IMR-90 (cell line): ENCODE results near the gene HACL1. TPM values are rescaled to one million over a fixed set of nuclear protein-coding genes. Genes with fewer than 3 reads are reported as not detected.
"Not testable (repeated sequence)": the region's sequence is repeated elsewhere in the genome, so short reads cannot be mapped to it uniquely, and the experiment has no call there.

Experiments used
- ATAC-seq: fragments of 200-7000 bp; cut with Tn5 transposase; 2 replicates; pipeline ENCODE4 v1.9.1; 2020; ENCODE audit warnings: low read depth, mild to moderate bottlenecking, moderate library complexity
- BruUV-seq: library from RNA; stranded (reverse); fragments of 400-500 nt; replicated peaks from 2 replicates; lab custom pipeline; 2021; lab: Mats Ljungman, UMichigan
- CTCF ChIA-PET: fragments of 300-600 bp; formaldehyde crosslinking; extraction: SDS; loops from one replicate; lab custom pipeline; 2021; ENCODE audit warnings: antibody characterized with exemption; lab: Yijun Ruan, JAX
- POLR2A ChIA-PET: fragments of 300-600 bp; sonication (Branson Sonifier 250); formaldehyde crosslinking; loops from one replicate; lab custom pipeline; 2022; ENCODE audit warnings: antibody characterized with exemption; ENCODE audit not compliant: unreplicated experiment; lab: Charles Lee
- DNase-seq: peaks from one replicate; pipeline ENCODE4 v3.0.0; 2013
- H2AFZ ChIP-seq: replicated peaks from 2 replicates; pipeline ENCODE3; 2013; ENCODE audit warnings: low read length, mild to moderate bottlenecking; ENCODE audit not compliant: poor library complexity
- H2AK5ac ChIP-seq: 2 replicates; pipeline ENCODE4 v1.6.1; 2013; ENCODE audit warnings: low read depth, low read length, inconsistent platforms
- H2AK9ac ChIP-seq: replicated peaks from 2 replicates; pipeline ENCODE3; 2013; ENCODE audit warnings: mild to moderate bottlenecking, low read depth, low read length, moderate library complexity; ENCODE audit not compliant: poor library complexity
- H2BK120ac ChIP-seq: 2 replicates; pipeline ENCODE4 v1.6.1; 2013; ENCODE audit warnings: low read depth, low read length, inconsistent platforms
- H2BK15ac ChIP-seq: 3 replicates; pipeline ENCODE4 v1.6.1; 2013; ENCODE audit warnings: low read depth, low read length, inconsistent platforms
- H2BK20ac ChIP-seq: 2 replicates; pipeline ENCODE4 v1.6.1; 2013; ENCODE audit warnings: low read depth, mild to moderate bottlenecking, inconsistent platforms, low read length, moderate library complexity
- H2BK5ac ChIP-seq: 2 replicates; pipeline ENCODE4 v1.6.1; 2013; ENCODE audit warnings: mild to moderate bottlenecking, low read depth, low read length, inconsistent platforms; ENCODE audit not compliant: poor library complexity, severe bottlenecking
- H3K14ac ChIP-seq: replicated peaks from 2 replicates; pipeline ENCODE4 v1.6.1; 2013; ENCODE audit warnings: low read depth, low read length, inconsistent platforms
- H3K18ac ChIP-seq: 2 replicates; pipeline ENCODE4 v1.6.1; 2013; ENCODE audit warnings: low read depth, low read length, control low read depth
- H3K23ac ChIP-seq: 2 replicates; pipeline ENCODE4 v1.6.1; 2013; ENCODE audit warnings: low read depth, low read length, inconsistent platforms
- H3K27ac ChIP-seq: 2 replicates; pipeline ENCODE4 v1.5.1; 2013; ENCODE audit warnings: mild to moderate bottlenecking, control low read depth, low read length; ENCODE audit not compliant: insufficient read depth
- H3K27me3 ChIP-seq: 2 replicates; pipeline ENCODE4 v1.6.1; 2013; ENCODE audit warnings: low read length; ENCODE audit not compliant: control insufficient read depth, insufficient read depth
- H3K36me3 ChIP-seq: 2 replicates; pipeline ENCODE4 v1.6.1; 2013; ENCODE audit warnings: low read length, mixed read lengths; ENCODE audit not compliant: control insufficient read depth, insufficient read depth
- H3K4ac ChIP-seq: 2 replicates; pipeline ENCODE4 v1.6.1; 2013; ENCODE audit warnings: low read depth, low read length, inconsistent platforms
- H3K4me1 ChIP-seq: 2 replicates; pipeline ENCODE4 v1.6.1; 2013; ENCODE audit warnings: low read length, mixed read lengths; ENCODE audit not compliant: control insufficient read depth, insufficient read depth
- H3K4me2 ChIP-seq: 2 replicates; pipeline ENCODE4 v1.6.1; 2013; ENCODE audit warnings: low read depth, mild to moderate bottlenecking, control low read depth, low read length, moderate library complexity
- H3K4me3 ChIP-seq: 2 replicates; pipeline ENCODE4 v1.5.1; 2013; ENCODE audit warnings: low read depth, mild to moderate bottlenecking, control low read depth, low read length, moderate library complexity; ENCODE audit not compliant: insufficient read depth
- H3K56ac ChIP-seq: 2 replicates; pipeline ENCODE4 v1.6.1; 2013; ENCODE audit warnings: low read length, inconsistent platforms; ENCODE audit not compliant: insufficient read depth; ENCODE audit errors: extremely low read depth
- H3K79me1 ChIP-seq, 2 experiments: 2 replicates each; pipeline ENCODE4 v1.6.1; 2013; ENCODE audit warnings: low read length in 2 of 2, inconsistent platforms in 1 of 2, low read depth in 1 of 2
- H3K9ac ChIP-seq: 2 replicates; pipeline ENCODE4 v1.6.1; 2013; ENCODE audit warnings: low read depth, low read length, control low read depth
- H3K9me1 ChIP-seq: 2 replicates; pipeline ENCODE4 v1.6.1; 2013; ENCODE audit warnings: low read length, inconsistent platforms; ENCODE audit not compliant: insufficient read depth
- H3K9me3 ChIP-seq: 2 replicates; pipeline ENCODE4 v1.6.1; 2013; ENCODE audit warnings: low read length; ENCODE audit not compliant: control insufficient read depth, insufficient read depth
- H4K20me1 ChIP-seq: 2 replicates; pipeline ENCODE4 v1.6.1; 2013; ENCODE audit warnings: low read length, inconsistent platforms; ENCODE audit not compliant: insufficient read depth
- H4K5ac ChIP-seq: 2 replicates; pipeline ENCODE4 v1.6.1; 2013; ENCODE audit warnings: mild to moderate bottlenecking, low read depth, low read length, control low read depth
- H4K8ac ChIP-seq, 2 experiments: 2 replicates each; pipeline ENCODE4 v1.6.1; 2013; ENCODE audit warnings: low read depth in 2 of 2, low read length in 2 of 2, control low read depth in 1 of 2, inconsistent platforms in 1 of 2
- H4K91ac ChIP-seq: 2 replicates; pipeline ENCODE4 v1.6.1; 2013; ENCODE audit warnings: low read depth, low read length, inconsistent platforms; ENCODE audit not compliant: insufficient read depth
- CTCF ChIP-seq: conservative IDR thresholded peaks from 2 replicates; pipeline ENCODE4 v1.5.1; 2012; ENCODE audit warnings: mild to moderate bottlenecking, low read depth, low read length, improper control_type of control experiment
- FOS ChIP-seq: fragments of 150-350 bp; IDR thresholded peaks from 2 replicates; pipeline ENCODE4 v1.6.1; 2016; ENCODE audit warnings: low read depth, low read length
- MAFK ChIP-seq: IDR thresholded peaks from 2 replicates; pipeline ENCODE4 v1.6.1; 2012; ENCODE audit warnings: low read depth, low read length, improper control_type of control experiment
- POLR2A ChIP-seq: IDR thresholded peaks from 2 replicates; pipeline ENCODE4 v1.6.1; 2012; ENCODE audit warnings: mild to moderate bottlenecking, low read depth, low read length
- SMC3 ChIP-seq: fragments of 150-350 bp; IDR thresholded peaks from 2 replicates; pipeline ENCODE4 v1.6.1; 2016; ENCODE audit warnings: low read depth, mild to moderate bottlenecking, antibody characterized with exemption, low read length, moderate library complexity
- WGBS, 2 experiments: methylation state at CpG; one replicate each; pipeline versions ENCODE4 v1.1.5 to v1.1.7; 2013; ENCODE audit warnings: missing lambda C conversion rate in 2 of 2; ENCODE audit not compliant: insufficient read length in 1 of 2; ENCODE audit errors: extremely low coverage in 2 of 2; 5-methylcytosine and 5-hydroxymethylcytosine counted together
- dilution Hi-C: fragments of 300-500 bp; cut with HindIII; formaldehyde crosslinking; loops from one replicate; pipeline ENCODE4 v1.14.3; 2018; ENCODE audit warnings: low sequenced_read_pairs; ENCODE audit not compliant: unreplicated experiment
- in situ Hi-C: fragments of 300-500 bp; cut with MboI; formaldehyde crosslinking; loops from 3 replicates; pipeline ENCODE4 v1.14.3; 2019; ENCODE audit warnings: low sequenced_read_pairs, inconsistent platforms, mixed read lengths
- intact Hi-C: fragments of 100-400 bp; cut with micrococcal nuclease; formaldehyde crosslinking; loops from 2 replicates; pipeline ENCODE4 v1.10.0; 2022
- polyA plus RNA-seq, 3 experiments: library from polyadenylated mRNA; depleted of rRNA; stranded (reverse); fragments of >200 nt; gene quantifications; 2 replicates each; pipeline ENCODE4 v1.2.3, GENCODE V29; 2012; ENCODE audit warnings: low replicate concordance in 1 of 3
- total RNA-seq: library from RNA; depleted of rRNA; stranded (reverse); fragments of >200 nt; gene quantifications from 2 replicates; pipeline ENCODE4 v1.2.3, GENCODE V29; 2012

The HACL1 gene
- total and polyA plus RNA-seq, 2 of the 4 experiments (the other 2 are of a cell fraction), result 9.9 to 28.1 TPM

GRCh38 chr3:15606434-15606891, 5.1 kb upstream of the HACL1 start:
- H3K36me3 ChIP-seq, result no peaks in the 10 kb centered on the region
- dilution Hi-C loops, result no loop called here
- H3K79me1 ChIP-seq, result peaks cover 3 to 5% of the 10 kb centered on the region in 2 experiments; a peak in 3 of 4 replicates
- ChIA-PET POLR2A (interaction anchor here (0.6 kb wide), 1 partner anchor 206 kb away, joined by 6 read pairs; no protein-coding TSS in a partner anchor), CTCF (no interaction called here)
- no peak overlapping the region for H2AK5ac ChIP-seq
- no peak overlapping the region for H3K4ac ChIP-seq
- H4K8ac ChIP-seq, result no peak overlapping the region
- H3K27ac ChIP-seq, result no peak overlapping the region
- no peak for ATAC-seq
- intact Hi-C loops, result no loop called here
- H2BK15ac ChIP-seq, result no peak overlapping the region
- H4K20me1 ChIP-seq, result no peaks in the 10 kb centered on the region
- WGBS, 2 experiments, result 90% methylated on average over 1 of the region's 2 CpGs; no CpG with 5 or more reads in 1 of the 2 experiments
- no peak for DNase-seq
- no peak overlapping the region for H4K91ac ChIP-seq
- no peak overlapping the region for H3K4me2 ChIP-seq
- no TSS peak for BruUV-seq
- no peak overlapping the region for H2BK5ac ChIP-seq
- H3K18ac ChIP-seq, result no peak overlapping the region
- TF ChIP-seq SMC3, result no peak
- TF ChIP-seq POLR2A, result no peak
- no peak for TF ChIP-seq CTCF
- no peak for TF ChIP-seq FOS
- 0 out of 2 replicates have a peak, but pooled peaks have one; percentile 7 for TF ChIP-seq MAFK
- H3K14ac ChIP-seq, result no peak overlapping the region
- H2AFZ ChIP-seq, result no peak overlapping the region
- no peaks in the 10 kb centered on the region for H3K27me3 ChIP-seq
- no peak overlapping the region for H2AK9ac ChIP-seq
- H3K56ac ChIP-seq, result no peak overlapping the region
- H3K4me1 ChIP-seq, result peaks cover 2% of the 10 kb centered on the region; the same call in 1 of the 2 replicates
- no peak overlapping the region for H3K9ac ChIP-seq
- no peak overlapping the region for H2BK20ac ChIP-seq
- no peaks in the 10 kb centered on the region for H3K9me1 ChIP-seq
- H2BK120ac ChIP-seq, result no peak overlapping the region
- no peak overlapping the region for H3K23ac ChIP-seq
- H3K4me3 ChIP-seq, result no peak overlapping the region
- H3K9me3 ChIP-seq, result no peaks in the 10 kb centered on the region
- H4K5ac ChIP-seq, result no peak overlapping the region
- in situ Hi-C loops, result no loop called here

GRCh38 chr3:15604584-15604983, 3.2 kb upstream of the HACL1 start:
- H3K27ac ChIP-seq, H3K9me3 ChIP-seq, H2BK5ac ChIP-seq, H4K91ac ChIP-seq, CTCF ChIA-PET, H2BK20ac ChIP-seq, H3K4ac ChIP-seq, H3K14ac ChIP-seq, H4K20me1 ChIP-seq, dilution Hi-C loops, H2BK15ac ChIP-seq, POLR2A ChIA-PET, H3K9ac ChIP-seq, H3K27me3 ChIP-seq, H4K8ac ChIP-seq, BruUV-seq, H3K23ac ChIP-seq, H2BK120ac ChIP-seq, H3K18ac ChIP-seq, H4K5ac ChIP-seq, ATAC-seq, H2AK9ac ChIP-seq, H3K9me1 ChIP-seq, H3K4me1 ChIP-seq, H2AK5ac ChIP-seq, H3K36me3 ChIP-seq, H3K56ac ChIP-seq, H3K4me3 ChIP-seq, H3K4me2 ChIP-seq, H2AFZ ChIP-seq, in situ Hi-C loops, intact Hi-C loops, DNase-seq: not testable (repeated sequence)
- H3K79me1 ChIP-seq, result peaks cover 14 to 21% of the 10 kb centered on the region in 2 experiments
- 60% methylated on average over 1 of the region's 1 CpG; no CpG with 5 or more reads in 1 of the 2 experiments for whole genome bisulfite sequencing, 2 experiments
